ENCODE data around the gene FREM1. TPM values are rescaled to one million over a fixed set of nuclear protein-coding genes. Genes with fewer than 3 reads are reported as not detected.
A peak's percentile ranks its signal among the peaks of the same experiment; 100 is the strongest.

FREM1 gene
- polyA plus RNA-seq, 3 donors: 187 to 240 (median 207) TPM

DNA sequence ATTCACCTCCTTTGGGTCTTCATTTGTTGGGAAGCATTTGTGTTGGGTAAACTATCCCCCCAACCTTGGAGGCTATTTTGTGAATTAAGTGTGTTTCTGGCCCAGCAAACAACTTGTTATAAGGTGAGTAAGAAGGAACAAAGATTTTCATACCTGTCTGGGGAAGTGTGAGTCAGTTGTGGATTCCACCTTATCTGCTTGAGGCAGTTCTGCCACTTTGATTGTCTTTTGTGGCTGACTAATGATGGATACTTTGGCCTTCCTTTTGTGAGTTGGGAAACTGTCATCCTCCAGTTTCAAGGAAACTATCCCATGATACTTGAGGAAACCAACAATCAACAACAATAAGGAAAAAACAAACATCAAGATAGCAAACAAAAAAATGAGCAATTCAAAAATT lies 163.1 kb downstream of the FREM1 start:
- no peak for DNase-seq (ENCODE audit: extremely low read depth in 1 of 11, low read depth in 9 of 11, low spot score in 4 of 11)

DNA sequence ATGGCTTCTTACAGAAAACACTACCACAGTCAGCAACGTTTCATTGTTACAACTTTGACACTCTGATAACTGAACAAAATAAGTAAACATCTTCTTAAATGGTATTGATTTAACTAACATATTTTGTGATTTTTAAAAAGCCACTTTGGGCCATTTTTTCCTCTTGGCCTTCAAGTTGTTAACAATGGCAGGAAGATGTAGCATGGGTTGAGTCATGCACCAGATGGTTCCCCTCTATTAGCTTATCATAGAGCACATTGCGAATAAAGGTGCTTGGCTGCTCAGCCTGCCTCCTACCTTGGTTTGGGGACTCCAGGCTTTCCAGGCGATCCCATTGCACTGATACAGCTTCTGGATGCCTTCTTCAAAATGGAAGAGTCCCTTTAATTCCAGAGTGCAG lies 163.6 kb downstream of the FREM1 start:
- DNase-seq (ENCODE audit: extremely low read depth in 1 of 11, low read depth in 9 of 11, low spot score in 4 of 11): no peak

DNA sequence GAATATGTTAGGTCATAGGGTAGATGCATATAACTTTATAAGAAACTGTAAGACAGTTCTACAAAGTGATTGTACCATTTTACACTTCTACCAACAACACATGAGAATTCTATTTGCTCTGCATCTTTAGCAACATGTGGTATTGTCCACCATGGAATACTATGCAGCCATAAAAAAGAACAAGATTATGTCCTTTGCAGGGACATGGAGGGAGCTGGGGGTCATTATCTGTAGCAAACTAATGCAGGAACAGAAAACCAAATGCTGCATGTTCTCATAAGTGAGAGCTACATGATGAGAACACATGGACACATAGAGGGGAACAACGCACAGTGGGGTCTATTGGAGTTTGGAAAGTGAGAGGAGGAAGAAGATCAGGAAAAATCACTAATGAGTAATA lies 165.5 kb downstream of the FREM1 start:
- no peak for DNase-seq (ENCODE audit: extremely low read depth in 1 of 11, low read depth in 9 of 11, low spot score in 4 of 11)

DNA sequence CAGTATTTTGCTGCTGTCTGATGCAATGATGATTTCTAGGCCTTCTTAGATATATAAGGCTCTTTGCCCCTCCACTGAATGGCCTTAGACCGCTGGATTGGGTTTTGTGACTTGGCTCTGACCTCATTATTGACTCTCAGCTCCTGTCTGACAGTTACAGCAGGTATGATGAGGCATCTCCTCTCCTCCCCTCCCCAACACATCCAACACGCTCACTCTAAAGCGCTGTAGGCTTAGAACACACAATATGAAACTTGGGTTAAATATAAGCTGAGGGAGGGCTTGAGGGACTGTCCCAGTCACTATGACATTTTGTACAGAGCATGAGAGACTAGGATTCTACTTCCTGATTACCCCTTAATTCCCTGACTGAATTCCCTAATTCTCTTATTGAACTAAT lies 168.9 kb downstream of the FREM1 start:
- DNase-seq (ENCODE audit: extremely low read depth in 1 of 11, low read depth in 9 of 11, low spot score in 4 of 11): no peak

DNA sequence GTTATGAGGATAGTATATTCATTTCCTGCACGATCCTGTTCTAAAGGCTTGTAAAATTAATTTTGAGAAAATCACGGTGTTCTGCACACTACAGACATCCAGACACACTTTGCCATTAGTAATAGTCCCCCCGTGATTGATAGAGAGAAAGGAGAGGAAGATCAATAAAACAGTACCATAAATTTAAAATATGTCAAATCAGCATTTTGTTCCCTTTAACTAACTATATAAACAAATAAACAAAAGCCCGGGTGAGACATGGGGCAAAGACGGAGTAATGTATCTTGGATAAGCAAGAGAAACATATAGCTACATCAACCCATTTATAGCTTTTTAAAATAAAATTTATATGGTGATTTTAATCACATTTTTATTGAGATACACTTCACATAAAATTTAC lies 177.1 kb downstream of the FREM1 start:
- no peak for DNase-seq (ENCODE audit: extremely low read depth in 1 of 11, low read depth in 9 of 11, low spot score in 4 of 11)

DNA sequence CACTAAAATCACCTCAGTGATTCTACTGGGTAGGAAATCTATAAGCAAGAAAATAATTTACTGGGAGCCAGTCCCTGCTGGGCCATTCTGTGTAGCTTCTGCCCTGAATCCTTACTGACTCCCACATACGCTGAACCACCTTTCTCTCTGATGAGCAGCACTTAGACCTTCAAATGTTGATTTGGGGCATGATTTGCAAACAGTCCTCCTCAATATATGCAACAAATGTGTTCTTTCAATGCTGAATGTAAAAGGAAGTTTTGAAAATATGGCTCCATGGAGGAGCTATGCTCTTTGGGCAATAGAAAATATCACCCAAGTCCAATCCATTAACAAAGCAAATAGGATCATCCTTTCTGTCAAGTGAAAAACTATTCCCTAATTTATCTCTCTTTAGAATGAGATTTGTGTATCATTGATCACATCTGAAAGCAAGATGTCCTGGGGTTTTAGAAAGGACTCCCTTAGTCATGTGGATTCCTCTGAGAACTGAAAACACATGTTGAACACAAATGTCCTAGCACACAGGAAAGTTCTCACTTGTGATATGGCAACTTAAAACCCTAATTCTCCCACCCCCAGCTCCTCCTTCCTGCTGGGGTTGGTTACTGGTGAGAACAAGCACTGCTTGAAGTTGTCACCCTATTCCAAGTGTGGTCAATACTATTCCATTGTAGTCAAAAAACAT lies 178.8 kb downstream of the FREM1 start:
- DNase-seq (ENCODE audit: extremely low read depth in 1 of 11, low read depth in 9 of 11, low spot score in 4 of 11): no peak

DNA sequence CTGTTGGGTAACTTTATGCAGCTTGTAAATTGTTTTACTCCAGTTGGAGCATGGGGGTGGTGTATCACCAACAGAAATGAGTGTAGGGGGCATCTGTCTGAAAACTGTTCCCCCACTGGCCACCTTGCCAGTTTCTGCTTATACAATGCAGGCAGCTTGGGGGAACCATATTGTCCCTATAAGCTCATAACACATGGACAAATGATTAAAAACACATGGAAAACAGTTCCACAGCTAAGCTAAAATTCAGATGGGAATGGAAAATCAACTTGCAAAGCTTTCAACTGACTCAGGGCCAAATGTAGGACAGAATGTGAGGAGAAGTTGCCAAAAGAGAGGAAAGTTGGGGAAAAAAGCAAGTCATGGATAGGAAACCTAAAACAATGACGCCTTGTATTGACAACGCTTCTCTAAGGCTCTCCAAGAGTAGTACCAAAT lies 179.7 kb downstream of the FREM1 start:
- DNase-seq (ENCODE audit: extremely low read depth in 1 of 11, low read depth in 9 of 11, low spot score in 4 of 11): no peak

DNA sequence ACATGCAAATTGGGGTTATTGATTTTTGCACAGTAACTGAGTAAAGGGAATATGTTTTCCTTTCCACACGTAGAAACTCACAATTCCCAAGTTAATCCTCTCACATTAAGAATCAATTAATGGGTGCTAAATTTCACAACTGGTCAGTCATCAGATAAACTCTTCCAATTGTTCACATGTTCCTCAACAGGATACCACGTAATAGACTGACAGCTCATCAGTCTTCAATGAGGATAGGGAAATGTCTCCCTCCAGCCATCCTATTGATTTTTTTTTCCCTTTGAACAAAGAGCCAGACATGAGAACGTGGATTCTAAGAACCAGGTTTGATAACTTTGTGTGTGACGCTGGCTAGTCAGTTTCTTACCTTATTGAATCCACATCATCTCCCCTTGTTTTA lies 186.9 kb downstream of the FREM1 start:
- DNase-seq (ENCODE audit: extremely low read depth in 1 of 11, low read depth in 9 of 11, low spot score in 4 of 11): no peak

DNA sequence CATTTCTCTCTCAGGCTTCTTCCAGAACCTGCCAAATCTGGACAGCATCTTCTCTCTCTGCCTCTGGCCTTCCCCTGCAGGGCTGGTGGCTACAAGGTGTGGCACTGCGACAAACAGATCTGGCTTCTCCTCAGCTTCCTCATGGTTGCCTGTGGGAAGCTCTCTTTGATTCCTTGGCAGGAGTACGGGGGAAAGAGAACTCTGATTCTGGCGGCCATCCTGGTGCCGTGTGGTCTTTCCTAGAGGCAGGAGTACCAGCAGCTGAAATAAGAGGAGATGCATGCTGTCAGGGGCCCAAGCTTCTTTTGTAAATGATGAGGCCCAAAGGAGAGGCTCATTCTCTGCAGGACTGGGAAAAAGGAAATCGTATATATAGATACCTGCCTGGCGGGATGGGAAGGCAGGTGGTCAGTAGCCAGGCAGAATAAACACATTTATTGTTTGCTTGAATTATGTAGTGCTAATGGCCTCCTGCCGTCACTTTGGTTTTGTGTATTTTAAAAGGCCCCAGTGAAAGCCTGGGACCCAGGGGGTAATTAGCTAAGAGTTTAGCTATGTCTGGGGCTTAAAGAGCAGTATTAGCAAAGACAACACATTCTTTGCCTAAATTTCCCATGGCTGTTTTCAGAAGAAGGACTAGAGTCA lies 187.7 kb downstream of the FREM1 start, which contains the start of gene CER1:
TSS of gene CER1 (minus strand) at position 343 of the 645 bp plus-strand sequence. CDS start at position 282, 61 bp downstream.
- no peak for DNase-seq (ENCODE audit: extremely low read depth in 1 of 11, low read depth in 9 of 11, low spot score in 4 of 11)

DNA sequence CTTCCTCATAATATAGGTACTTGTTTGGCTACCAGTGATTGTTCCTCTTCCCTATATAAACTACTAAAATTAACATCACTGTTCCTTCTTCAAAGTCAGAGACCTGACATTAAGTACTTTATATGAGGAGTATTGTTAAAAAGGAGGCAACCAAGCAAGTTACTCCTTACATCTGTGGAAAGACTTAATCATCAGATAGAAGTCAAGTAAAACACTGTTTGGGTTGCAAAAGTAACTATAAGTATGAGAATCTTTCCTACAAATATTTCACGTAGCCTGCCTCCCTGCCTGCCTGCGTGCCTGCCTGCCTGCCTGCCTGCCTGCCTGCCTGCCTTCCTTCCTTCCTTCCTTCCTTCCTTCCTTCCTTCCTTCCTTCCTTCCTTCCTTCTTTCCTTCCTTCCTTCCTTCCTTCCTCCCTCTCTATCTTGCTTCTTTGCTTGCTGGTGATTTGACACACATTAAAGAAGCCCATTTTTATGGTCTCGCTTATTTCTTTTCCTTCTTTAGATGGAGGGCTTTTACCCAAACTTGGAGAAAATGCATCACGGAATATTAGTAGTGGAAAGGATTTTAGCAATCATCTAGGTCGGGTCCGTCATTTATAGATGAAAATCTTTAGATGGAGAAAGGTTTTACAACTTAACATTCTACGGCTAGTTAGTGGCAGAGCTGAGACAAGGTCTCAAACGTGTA lies 190.9 kb downstream of the FREM1 start:
- DNase-seq (ENCODE audit: extremely low read depth in 1 of 11, low read depth in 9 of 11, low spot score in 4 of 11): no peak

DNA sequence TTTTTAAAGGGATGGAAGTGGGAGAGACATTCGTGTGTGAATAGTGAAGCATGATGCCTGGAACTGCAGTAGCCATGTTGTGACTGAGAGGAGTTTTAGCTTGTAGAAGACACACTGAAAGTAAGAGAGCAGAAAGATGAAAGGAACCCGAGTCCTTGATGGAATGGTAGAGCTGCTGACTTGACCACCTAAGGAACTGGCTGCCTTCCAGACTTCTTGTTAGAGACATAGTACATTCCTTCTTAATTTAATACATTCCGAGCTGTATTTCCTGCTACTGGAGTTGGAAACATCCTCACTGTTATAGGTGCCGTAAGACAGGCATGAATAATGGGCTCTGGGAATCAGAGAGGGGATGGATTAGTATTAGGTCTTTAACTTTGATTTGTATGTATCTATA lies 195.1 kb downstream of the FREM1 start:
- DNase-seq (ENCODE audit: extremely low read depth in 1 of 11, low read depth in 9 of 11, low spot score in 4 of 11): no peak

DNA sequence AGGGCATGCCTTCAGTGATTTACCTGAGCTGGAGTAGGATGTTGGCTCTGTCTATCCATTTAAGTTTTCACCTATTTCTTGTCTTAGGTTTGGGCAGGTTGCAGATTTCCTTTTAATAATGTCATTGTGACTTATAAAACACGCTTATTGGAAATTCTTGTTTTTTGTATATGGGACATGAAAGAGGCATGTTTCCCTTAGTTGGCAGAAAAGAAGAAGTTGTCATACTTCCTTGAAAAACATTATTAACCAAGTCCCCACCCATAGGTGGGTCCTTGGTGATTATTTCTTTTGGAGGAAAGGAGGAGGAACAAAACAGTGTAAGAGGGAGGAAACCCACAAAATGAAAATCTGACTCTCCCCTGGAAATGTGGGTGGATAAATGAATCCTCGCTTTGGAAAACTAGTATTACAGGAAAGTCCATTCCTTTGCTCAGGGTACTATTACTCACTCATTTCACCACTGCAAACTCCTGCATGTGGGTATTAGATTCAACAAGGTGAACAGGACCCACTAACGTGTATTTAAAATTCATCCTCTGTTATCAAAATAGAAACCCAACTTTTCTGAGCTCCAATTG lies 197.0 kb downstream of the FREM1 start:
- DNase-seq (ENCODE audit: extremely low read depth in 1 of 11, low read depth in 9 of 11, low spot score in 4 of 11): no peak

DNA sequence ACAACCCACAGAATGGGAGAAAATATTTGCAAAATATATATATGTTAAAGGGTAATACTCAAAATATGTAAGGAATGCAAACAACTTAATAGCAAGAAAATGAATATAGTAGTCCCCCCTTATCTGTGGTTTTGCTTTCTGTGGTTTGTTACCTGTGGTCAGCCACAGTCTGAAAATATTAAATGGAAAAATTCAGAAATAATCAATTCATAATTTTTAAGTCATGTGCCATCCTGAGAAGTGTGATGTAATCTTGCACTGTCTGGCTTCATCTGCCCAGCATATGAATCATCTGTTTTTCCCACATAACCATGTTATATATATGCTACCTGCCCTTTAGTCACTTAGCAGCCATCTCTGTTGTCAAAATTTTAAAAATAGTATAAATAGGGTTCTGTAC lies 199.4 kb downstream of the FREM1 start:
- no peak for DNase-seq (ENCODE audit: extremely low read depth in 1 of 11, low read depth in 9 of 11, low spot score in 4 of 11)

DNA sequence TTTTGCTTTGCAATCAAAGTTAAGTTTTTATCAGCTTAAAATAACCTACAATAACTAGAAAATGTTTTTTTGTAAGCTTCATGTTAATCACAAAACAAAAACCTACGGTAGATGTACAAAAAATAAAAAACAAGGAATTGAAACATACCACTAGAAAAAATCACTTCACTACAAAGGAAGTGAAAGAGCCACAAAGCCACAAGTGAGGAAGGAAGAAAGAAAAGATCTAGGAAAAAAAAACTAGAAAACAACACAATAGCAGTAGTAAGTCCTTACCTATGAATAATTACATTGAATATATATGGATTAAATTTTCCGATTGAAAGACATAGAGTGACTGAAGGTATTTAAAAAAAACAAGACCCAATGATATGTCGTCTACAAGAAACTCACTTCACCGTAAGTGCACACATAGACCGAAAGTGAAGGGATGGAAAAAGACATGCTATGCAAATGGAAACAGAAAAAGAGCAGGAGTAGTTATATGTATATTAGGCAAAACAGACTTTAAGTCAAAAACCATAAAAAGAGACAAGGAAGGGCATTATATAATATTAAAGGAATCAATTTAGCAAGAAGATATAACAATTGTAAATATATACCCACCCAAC lies 203.6 kb downstream of the FREM1 start:
- DNase-seq (ENCODE audit: extremely low read depth in 1 of 11, low read depth in 9 of 11, low spot score in 4 of 11): no peak

DNA sequence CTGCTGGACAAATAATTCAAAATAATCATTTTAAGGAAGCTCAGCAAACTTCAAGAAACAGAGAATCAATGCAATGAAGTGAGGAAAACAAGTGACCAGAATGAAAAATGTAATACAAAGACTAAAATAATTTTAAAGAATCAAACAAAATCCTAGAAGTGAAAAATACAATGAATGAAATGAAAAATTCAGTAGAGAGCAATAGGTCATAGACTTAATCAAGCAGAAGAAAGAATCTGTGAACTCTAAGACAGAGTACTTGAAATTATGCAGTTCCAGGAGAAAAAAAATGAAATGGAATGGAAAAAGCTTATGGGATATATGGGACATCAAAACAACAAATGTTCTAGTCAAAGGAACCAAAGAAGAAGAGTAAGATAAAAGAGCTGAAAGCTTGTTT lies 205.1 kb downstream of the FREM1 start:
- no peak for DNase-seq (ENCODE audit: extremely low read depth in 1 of 11, low read depth in 9 of 11, low spot score in 4 of 11)

DNA sequence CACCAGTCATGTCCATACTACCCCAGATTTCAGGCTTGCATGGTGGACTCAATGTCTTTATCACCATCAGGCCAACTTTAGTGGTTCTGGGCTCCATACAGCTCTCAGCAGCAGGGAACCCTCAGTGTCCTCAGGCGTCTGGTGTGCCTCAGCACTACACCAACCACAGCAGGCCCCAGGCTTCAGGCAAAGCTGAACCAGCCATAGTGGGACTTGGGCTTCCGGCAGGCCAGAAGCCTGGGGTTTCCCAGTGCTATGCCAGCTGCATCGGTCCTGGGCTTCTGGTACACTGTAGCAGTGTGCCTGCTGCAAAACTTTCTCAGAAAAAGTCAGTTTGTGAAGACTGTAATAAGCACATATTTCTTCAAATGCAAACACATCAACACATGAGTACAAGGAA lies 205.9 kb downstream of the FREM1 start:
- DNase-seq (ENCODE audit: extremely low read depth in 1 of 11, low read depth in 9 of 11, low spot score in 4 of 11): no peak

DNA sequence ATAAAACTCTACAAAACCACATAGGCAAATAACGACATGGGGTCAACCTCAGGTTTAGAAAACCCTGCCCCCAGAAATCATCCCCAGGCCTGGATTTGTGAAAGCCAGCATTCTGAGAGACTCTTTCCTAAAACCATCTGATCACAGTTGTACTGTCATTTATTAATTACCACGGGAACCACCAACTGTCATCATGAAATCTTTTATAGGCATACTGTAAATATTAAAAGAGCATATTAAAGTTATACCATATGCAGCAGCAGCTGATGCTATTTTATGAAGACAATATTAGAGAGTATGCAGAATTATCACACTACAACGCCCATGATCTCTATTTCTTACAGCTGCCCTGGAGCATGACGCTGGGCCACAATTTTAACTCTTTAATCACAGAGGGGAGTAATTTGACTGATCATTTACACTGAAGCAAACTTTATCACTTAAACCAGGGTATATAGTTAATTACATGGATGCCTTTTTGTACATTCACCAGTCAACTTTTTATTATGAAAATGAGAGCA lies 208.0 kb downstream of the FREM1 start:
- no peak for DNase-seq (ENCODE audit: extremely low read depth in 1 of 11, low read depth in 9 of 11, low spot score in 4 of 11)

DNA sequence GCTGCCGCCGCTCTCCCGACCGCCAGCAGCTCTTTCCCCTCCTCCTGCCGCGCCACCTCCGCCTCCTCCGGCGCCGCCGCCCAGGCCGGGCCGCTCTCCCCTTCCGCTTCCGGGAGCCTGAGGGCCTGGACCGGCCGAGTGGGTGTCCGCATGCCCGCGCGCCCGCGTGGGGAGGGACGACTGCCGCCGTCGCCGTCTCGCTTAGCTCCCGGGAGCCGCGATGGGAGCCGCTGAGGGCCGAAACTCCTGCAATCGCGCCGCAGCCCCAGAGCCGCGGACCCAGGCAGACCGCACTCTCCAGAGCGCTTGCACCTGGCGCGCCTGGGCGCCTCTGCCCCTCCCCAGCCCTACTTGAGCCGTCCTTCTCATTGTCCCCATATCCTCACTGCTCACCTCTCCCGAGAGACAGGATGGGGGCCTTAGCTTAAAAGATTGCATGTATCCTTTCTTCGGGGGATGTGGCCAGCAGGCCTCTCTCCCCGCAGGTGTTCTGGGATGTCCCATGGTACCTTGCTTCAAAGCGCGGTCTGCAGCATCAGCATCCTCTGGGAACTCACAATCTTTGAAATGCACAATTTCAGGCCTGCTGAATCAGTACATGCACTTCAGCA lies 216.9 kb downstream of the FREM1 start, which contains the start of gene ZDHHC21:
TSS of gene ZDHHC21 (minus strand) at position 182 of the 611 bp plus-strand sequence. CDS start 19,092 bp downstream, outside the sequence.
- DNase-seq (ENCODE audit: extremely low read depth in 1 of 11, low read depth in 9 of 11, low spot score in 4 of 11): peak; percentile 26 to 54 (median 40)

All from renal cortex interstitium (tissue), 11 donors.